Glomerular visceral epithelial cell (primary cell): ENCODE measurements around the gene DEXI.
"Not testable (repeated sequence)": the region's sequence is repeated elsewhere in the genome, so short reads cannot be mapped to it uniquely, and the experiment has no call there.

Experiments used
- DNase-seq: peaks from one replicate; pipeline ENCODE4 v3.0.0-alpha.2; 2016; ENCODE audit errors: extremely low spot score

Gene DEXI

GRCh38 chr16:10969615-10970014, 27.3 kb upstream of the DEXI start:
- DNase-seq, result no peak

GRCh38 chr16:10968498-10968897, 26.2 kb upstream of the DEXI start:
- no peak for DNase-seq

GRCh38 chr16:10967986-10968385, 25.7 kb upstream of the DEXI start:
- DNase-seq, result no peak

GRCh38 chr16:10966559-10966958, 24.3 kb upstream of the DEXI start:
- DNase-seq, result not testable (repeated sequence)

GRCh38 chr16:10966129-10966528, 23.9 kb upstream of the DEXI start:
- no peak for DNase-seq

- DNase-seq, result no peak
These were observed 23.3 kb upstream of the DEXI start for GRCh38 chr16:10965440-10966061.

- no peak for DNase-seq
These were observed 22.6 kb upstream of the DEXI start for GRCh38 chr16:10964891-10965326.

- DNase-seq, result peak; percentile 80
These were observed 22.0 kb upstream of the DEXI start for GRCh38 chr16:10964039-10964890.

- DNase-seq, result peak; percentile 80
These were observed 19.0 kb upstream of the DEXI start for GRCh38 chr16:10961231-10961630.

GRCh38 chr16:10959161-10959560, 16.9 kb upstream of the DEXI start:
- no peak for DNase-seq

GRCh38 chr16:10957771-10958482, 15.7 kb upstream of the DEXI start:
- no peak for DNase-seq

- DNase-seq, result no peak
These were observed 12.6 kb upstream of the DEXI start for GRCh38 chr16:10954903-10955302.

GRCh38 chr16:10951026-10951425, 8.8 kb upstream of the DEXI start:
- DNase-seq, result no peak

GRCh38 chr16:10950393-10950792, 8.1 kb upstream of the DEXI start:
- DNase-seq, result no peak

- no peak for DNase-seq
These were observed 7.2 kb upstream of the DEXI start for GRCh38 chr16:10949424-10949970.

- DNase-seq, result no peak
These were observed 5.0 kb upstream of the DEXI start for GRCh38 chr16:10947211-10947787.

- no peak for DNase-seq
These were observed 4.0 kb upstream of the DEXI start for GRCh38 chr16:10946308-10946707.

- DNase-seq, result no peak
These were observed 3.0 kb upstream of the DEXI start for GRCh38 chr16:10945065-10945787.

GRCh38 chr16:10944249-10945064, 2.2 kb upstream of the DEXI start, which contains the start of gene CLEC16A:
Gene CLEC16A (plus strand): TSS chr16:10944564. CDS start chr16:10944718, 154 bp downstream.
- DNase-seq, result peak; percentile 94

GRCh38 chr16:10943064-10943353, 741 bp upstream of the DEXI start:
- no peak for DNase-seq
